B cell (primary cell): Measurements from ENCODE around the gene NPAS3.

Experiments
- CTCF ChIP-seq: fragments of 200-600 bp; IDR thresholded peaks from one replicate; pipeline ENCODE4 v1.8.0; 2022; ENCODE audit warnings: antibody characterized with exemption, mild to moderate bottlenecking
- EZH2 ChIP-seq: IDR thresholded peaks from 2 replicates; pipeline ENCODE4 v1.6.1; 2012; ENCODE audit warnings: borderline replicate concordance, low read depth, mild to moderate bottlenecking, moderate library complexity, low read length; ENCODE audit not compliant: insufficient read depth, poor library complexity, severe bottlenecking

DNA sequence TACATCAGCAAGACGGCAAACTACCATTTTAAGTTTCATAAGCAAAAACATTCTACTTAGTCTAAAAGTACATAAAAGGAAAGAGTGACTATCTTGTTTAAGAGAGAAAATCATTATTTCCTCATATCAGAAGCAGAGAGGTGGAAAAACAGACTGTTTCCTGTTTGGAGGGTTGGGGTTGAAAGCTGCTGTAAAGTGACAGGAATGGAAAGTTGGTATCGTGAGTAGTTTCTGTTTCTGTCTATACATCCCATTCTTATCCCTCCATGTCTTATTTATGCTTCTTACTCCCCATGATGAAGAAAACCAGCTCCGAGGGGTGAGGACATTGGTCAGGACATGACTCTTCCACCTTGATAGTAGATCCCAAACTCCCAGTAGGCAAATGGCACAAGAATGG lies 795.7 kb downstream of the NPAS3 start:
- no peak for TF ChIP-seq CTCF
- TF ChIP-seq EZH2, result no peak
